ENCODE measurements around the gene AOC3. TPM values are rescaled to one million over a fixed set of nuclear protein-coding genes. Genes with fewer than 3 reads are reported as not detected.
"Not testable (repeated sequence)": the region's sequence is repeated elsewhere in the genome, so short reads cannot be mapped to it uniquely, and the experiment has no call there.

AOC3 gene
- total RNA-seq, 1 donor from 2014 or later: not detected

- not testable (repeated sequence) for DNase-seq (ENCODE audit: low read depth, low spot score)
Measured at GRCh38 chr17:42867694-42868261, 16.8 kb downstream of the AOC3 start.

GRCh38 chr17:42868338-42868737 lies 17.3 kb downstream of the AOC3 start:
- no peak for DNase-seq (ENCODE audit: low read depth, low spot score)

- no peak for DNase-seq (ENCODE audit: low read depth, low spot score)
Measured at GRCh38 chr17:42871647-42872046, 20.6 kb downstream of the AOC3 start.

- no peak for DNase-seq (ENCODE audit: low read depth, low spot score)
Measured at GRCh38 chr17:42872251-42872965, 21.4 kb downstream of the AOC3 start.

GRCh38 chr17:42873315-42873714 lies 22.3 kb downstream of the AOC3 start:
- no peak for DNase-seq (ENCODE audit: low read depth, low spot score)

- not testable (repeated sequence) for DNase-seq (ENCODE audit: low read depth, low spot score)
Measured at GRCh38 chr17:42873932-42874695, 23.1 kb downstream of the AOC3 start.

- DNase-seq (ENCODE audit: low read depth, low spot score): no peak
Measured at GRCh38 chr17:42877037-42877436, 26.0 kb downstream of the AOC3 start.

GRCh38 chr17:42878123-42878880 lies 27.3 kb downstream of the AOC3 start:
- no peak for DNase-seq (ENCODE audit: low read depth, low spot score)

- no peak for DNase-seq (ENCODE audit: low read depth, low spot score)
Measured at GRCh38 chr17:42878924-42879595, 28.1 kb downstream of the AOC3 start.

- no peak for DNase-seq (ENCODE audit: low read depth, low spot score)
Measured at GRCh38 chr17:42879596-42879985, 28.6 kb downstream of the AOC3 start.

GRCh38 chr17:42880776-42881310 lies 29.8 kb downstream of the AOC3 start:
- DNase-seq (ENCODE audit: low read depth, low spot score): no peak

GRCh38 chr17:42881706-42882105 lies 30.7 kb downstream of the AOC3 start:
- DNase-seq (ENCODE audit: low read depth, low spot score): not testable (repeated sequence)

GRCh38 chr17:42882166-42882565 lies 31.2 kb downstream of the AOC3 start:
- DNase-seq (ENCODE audit: low read depth, low spot score): no peak

GRCh38 chr17:42883802-42884558 lies 33.0 kb downstream of the AOC3 start:
- no peak for DNase-seq (ENCODE audit: low read depth, low spot score)

GRCh38 chr17:42885806-42886205 lies 34.8 kb downstream of the AOC3 start:
- not testable (repeated sequence) for DNase-seq (ENCODE audit: low read depth, low spot score)

- no peak for DNase-seq (ENCODE audit: low read depth, low spot score)
Measured at GRCh38 chr17:42886283-42887176, 35.5 kb downstream of the AOC3 start.

- no peak for DNase-seq (ENCODE audit: low read depth, low spot score)
Measured at GRCh38 chr17:42889809-42890208, 38.8 kb downstream of the AOC3 start.

GRCh38 chr17:42891539-42892152 lies 40.6 kb downstream of the AOC3 start:
- no peak for DNase-seq (ENCODE audit: low read depth, low spot score)

- no peak for DNase-seq (ENCODE audit: low read depth, low spot score)
Measured at GRCh38 chr17:42893359-42893758, 42.4 kb downstream of the AOC3 start.

Data from pulmonary artery endothelial cell (primary cell).